Glomerular endothelial cell (primary cell): ENCODE results near the gene NUDT13. TPM values are rescaled to one million over a fixed set of nuclear protein-coding genes. Genes with fewer than 3 reads are reported as not detected.
"Not testable (repeated sequence)": the region's sequence is repeated elsewhere in the genome, so short reads cannot be mapped to it uniquely, and the experiment has no call there.

Experiments
- DNase-seq: peaks from one replicate; pipeline ENCODE4 v3.0.0-alpha.2; 2011; ENCODE audit warnings: low read depth, low spot score; ENCODE audit errors: extremely low read depth
- total RNA-seq: library from RNA; depleted of rRNA; stranded (reverse); fragments of >200 nt; gene quantifications from 2 replicates; pipeline ENCODE4 v1.2.3, GENCODE V29; 2015

The NUDT13 gene
- total RNA-seq, 1 donor from 2014 or later, result 0.99 TPM

DNA sequence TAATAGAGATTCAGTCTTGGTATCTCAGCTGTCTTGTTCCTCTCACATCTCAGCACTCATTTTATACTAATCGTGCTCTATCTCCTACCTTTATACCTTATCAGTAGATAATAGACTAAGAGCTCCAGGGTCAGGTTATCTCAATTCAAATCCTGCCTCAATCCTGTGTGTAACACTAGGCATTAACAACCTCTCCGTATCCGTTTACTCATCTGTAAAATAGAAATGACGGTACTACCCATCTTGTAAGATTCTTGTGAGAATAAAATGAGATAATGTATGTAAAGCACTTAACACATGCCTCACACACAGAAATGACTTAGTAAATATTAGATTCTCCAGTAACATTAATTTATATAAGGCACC, 13.0 kb upstream of the NUDT13 start:
- DNase-seq, result no peak

DNA sequence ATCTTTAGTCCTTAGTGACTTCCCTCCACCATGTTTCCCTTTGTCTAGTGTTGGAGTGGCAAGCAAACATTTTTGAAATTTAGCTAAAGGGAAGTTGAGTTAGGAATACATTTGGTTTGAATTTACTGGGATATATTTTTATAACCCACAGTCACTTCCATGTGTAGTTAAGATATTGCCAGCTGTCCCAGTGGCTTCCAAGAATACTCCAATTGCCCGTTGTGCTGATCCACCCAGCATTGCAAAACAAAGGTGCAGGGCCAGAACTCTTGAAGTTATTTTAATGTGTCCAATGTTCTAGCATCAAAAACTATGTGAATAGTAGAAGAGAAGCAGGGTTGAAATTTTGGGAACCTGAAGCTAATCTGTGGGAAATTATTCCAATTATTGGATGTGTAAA, 11.1 kb upstream of the NUDT13 start:
- DNase-seq, result no peak

DNA sequence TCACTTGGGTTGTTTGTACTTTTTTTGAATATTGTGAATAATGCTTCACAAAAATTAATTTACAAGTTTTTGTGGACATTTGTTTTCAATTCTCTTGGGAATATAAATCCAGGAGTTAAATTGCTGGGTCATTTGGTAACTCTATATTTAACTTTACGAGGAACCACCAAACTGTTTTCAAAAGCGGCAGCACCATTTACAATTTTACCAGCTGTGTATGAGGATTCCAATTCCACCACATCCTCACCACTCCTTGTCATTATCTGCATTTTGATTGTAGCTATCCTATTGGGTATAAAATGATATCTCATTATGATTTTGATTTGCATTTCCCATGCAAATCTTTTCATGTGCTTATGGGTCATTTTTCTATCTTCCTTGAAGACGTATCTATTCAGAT, 4.0 kb upstream of the NUDT13 start:
- no peak for DNase-seq

DNA sequence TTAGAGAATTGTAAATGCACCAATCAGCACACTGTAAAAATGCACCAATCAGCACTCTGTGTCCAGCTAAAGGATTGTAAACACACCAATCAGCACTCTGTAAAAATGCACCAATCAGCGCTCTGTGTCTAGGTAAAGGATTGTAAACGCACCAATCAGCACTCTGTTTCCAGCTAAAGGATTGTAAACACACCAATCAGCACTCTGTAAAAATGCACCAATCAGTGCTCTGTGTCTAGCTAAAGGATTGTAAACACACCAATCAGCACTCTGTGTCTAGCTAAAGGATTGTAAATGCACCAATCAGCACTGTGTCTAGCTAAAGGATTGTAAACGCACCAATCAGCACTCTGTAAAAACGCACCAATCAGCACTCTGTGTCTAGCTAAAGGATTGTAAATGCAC, 1.0 kb upstream of the NUDT13 start:
- DNase-seq, result not testable (repeated sequence)

DNA sequence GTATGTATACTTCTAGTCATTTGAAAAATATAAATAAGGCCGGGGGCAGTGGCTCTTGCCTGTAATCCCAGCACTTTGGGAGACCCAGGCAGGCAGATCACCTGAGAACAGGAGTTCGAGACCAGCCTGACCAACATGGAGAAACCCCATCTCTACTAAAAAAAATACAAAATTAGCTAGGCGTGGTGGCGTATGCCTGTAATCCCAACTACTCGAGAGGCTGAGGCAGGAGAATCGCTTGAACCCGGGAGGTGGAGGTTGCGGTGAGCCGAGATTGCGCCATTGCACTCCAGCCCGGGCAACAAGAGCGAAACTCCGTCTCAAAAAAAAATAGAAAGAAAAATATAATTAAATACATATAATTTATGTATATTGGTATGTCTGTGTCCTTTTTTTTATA, 1.8 kb downstream of the NUDT13 start:
- not testable (repeated sequence) for DNase-seq

DNA sequence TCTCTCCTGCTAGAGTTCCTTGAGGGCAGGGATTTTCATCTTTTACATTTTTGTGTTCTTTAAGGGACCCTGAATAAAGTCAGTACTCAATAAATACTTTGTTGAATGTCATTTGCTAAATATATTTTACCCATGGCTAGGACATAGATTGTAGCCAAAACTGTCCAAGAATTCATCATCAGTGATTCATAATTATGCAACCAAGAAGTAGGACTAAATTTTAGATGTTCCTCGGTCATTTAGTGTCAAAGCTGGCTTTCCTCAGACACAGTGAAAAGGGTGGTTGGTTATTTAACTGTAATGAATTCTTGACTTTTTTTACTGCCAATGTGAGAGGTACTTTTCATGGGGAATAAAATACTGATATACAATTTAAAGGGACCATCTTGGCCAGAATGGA, 3.3 kb downstream of the NUDT13 start:
- no peak for DNase-seq

DNA sequence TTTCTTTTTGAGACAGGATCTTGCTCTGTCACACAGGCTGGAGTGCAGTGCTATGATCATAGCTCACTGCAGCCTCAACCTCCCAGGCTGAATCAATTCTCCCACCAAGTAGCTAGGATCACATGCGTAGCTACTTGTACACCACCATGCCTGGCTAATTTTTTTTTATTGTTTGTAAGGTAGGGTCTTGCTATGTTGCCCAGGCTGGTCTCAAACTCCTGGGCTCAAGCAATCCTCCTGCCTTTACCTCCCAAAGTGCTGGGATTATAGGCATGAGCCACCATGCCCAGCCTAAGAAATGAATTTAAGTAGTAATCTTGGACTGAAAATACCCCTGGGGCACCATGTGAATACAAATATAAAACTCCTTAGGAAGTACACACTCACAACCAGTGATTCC, 5.8 kb downstream of the NUDT13 start:
- DNase-seq, result no peak

DNA sequence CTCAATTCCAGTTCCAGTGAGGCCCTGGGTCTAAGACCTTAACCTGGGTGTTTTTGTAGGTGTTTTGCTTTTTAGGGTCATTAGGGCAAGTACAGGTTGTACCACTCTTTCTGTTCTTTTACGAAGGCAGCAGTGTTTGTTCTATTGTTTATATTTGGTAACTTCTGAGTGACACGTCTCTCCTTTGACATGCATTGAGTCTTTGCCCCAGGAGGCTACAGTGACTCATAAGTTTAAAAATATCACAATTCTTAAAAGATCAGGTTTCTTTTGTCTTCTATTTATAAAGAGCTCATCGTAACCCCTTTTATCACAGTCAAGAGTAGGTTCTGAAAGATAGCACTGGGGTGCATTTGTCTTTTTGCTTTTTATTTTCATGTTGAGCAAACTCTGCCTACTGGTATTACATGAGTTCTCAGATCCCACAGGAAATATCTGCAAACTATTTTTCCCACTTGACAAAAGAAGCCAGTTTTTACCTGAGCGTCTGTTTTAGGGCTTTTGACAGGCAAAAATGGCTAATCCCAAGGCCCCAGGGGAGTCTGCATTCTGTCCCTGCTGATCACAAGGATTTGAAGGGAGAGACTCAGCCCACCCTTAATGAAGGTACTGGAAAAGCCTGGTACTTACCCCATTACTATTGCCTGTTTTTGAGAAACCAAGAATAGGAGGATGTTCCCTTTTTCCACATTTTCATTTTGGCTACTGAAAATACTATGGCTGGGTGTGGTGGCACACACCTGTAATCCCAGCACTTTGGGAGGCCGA, 7.9 kb downstream of the NUDT13 start:
- DNase-seq, result no peak

DNA sequence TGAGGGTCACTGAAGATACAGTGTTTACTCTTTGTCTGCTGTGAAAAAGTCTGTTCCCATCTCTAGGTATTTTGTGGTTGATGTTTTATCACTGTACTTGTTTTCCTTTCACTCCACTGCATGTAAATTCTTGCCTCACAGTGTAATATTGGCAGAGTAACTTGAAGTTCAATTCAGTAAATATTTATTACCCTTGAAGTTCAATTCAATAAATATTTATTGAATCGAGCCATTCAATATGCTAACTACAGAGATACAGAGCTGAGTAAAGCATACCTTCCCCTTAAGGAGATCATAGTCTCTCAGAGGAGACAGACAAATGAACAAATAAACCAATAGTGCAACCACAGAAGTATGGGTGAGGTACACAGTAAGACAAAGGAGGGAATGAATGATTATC, 9.2 kb downstream of the NUDT13 start:
- no peak for DNase-seq

DNA sequence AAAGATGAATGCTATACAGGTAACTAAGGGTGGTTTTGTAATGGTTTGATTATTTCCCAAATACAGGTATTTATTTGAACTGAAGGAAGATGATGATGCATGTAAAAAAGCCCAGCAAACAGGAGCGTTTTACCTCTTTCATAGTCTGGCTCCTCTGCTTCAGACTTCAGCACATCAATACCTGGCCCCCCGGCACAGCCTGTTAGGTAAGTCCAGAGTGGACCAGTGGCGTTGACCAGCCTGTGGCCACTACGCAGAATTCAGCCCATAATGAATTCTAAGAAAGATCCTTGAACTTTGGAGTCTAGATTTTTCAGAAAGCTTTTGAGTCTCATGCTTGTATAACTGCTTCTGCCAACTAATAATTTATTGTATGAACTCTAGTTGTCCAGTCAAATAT, 9.7 kb downstream of the NUDT13 start:
- no peak for DNase-seq

DNA sequence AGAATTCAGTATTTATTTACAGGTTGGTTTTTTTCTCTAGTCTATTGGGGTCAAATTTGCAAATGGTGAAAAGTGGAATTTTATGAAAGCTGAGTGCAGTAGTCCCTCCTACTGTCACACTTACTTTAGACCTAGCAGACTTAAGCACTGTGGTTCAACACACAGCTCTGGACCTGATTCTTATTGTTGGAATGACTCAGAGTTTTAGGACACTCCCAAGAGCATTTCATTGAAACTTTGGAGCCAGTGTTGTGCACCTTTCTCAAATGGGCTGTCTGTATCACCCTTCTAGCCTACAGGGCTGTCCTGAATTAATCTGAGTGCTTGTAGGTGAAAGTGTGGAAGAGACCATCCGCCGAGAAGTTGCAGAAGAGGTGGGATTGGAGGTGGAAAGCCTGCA, 16.1 kb downstream of the NUDT13 start:
- DNase-seq, result no peak

DNA sequence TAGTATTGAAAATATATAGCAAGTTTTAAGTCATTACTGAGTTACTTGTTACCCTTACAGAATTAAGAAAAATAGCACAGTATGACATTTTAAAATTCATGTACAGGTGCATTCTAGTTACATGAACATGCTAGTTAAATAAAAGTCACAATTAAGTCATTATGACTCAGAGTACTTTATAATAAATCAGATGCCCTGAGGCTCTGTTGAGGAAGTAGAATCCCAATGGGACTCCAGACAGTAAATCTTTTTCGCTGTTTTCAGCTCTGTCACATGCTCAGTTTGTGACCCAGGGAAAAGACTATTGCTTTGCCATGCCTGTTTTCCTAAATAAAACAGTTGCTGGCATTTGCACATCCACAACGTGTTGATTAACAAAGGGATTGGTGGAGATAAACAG, 21.0 kb downstream of the NUDT13 start:
- DNase-seq, result no peak

DNA sequence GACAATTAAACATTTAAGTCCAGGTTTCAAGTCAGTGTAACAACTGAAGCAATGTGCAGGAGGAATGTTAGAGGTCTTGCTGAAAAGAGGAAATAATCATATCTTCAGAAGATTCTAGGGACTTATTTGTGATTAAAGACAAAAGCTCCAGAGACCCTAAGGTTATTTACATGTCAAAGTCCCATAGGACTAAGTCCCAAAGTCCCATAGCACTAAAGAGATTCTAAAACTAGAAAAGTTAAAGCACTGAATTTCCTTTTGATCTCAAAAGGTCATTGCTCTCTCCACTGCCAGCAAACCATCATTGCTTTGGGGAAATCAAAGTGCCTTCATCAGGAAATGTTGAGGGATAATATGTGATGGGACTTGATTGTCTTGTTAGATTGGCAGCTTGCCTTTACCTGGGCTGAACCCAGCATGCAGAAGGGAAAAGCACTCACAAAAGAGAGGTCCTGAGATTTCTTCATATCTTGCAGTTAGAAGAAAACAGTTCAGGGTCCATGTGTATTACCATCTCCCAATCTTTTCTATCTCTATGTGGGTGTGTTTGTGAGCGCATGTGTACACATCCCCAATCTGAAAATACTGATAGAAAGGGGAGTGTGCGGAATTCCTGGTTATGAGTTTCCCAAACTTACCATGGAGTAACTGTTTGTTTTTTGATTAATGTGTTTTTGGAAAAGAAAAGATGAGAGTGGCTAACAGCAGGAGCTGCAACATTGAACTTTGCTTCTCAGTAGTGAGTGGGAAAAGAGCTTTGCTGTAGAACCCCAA, 21.8 kb downstream of the NUDT13 start:
- DNase-seq, result no peak

DNA sequence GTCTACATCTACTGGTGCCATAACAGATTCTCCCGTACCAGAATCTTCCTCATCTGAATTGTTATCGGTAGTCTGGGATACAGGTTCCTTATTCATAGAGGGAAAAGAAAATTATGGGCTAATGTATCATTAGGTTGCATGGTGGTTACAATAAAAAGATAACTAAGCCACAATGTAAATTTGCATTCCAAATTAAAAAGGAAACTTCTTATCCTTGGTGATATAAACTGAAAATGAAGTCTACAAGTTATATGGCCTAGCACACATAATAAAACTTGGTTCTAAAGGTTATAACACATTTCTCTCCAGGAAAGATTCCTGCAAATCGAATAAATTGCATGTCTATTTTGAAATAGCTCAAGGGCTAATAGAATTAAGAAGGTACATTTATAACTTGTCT, 24.5 kb downstream of the NUDT13 start:
- no peak for DNase-seq

DNA sequence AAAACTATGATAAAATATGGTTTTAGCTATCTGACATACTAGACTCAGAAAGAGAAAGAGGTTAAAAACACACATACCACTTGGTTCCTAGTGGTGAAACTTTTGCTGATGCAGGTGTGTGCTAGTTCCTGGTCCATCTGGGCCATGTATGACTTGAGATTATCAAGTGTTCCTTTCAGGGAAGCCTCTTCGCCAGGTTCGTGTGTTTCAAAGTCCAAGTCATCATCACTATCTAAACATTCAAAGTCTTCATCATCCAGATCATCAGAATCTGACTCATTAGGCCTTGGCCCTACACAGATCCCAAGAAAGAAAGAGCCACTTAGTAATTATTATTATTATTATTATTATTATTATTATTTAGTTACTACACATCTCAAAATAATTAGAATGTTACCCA, 26.4 kb downstream of the NUDT13 start:
- DNase-seq, result no peak

DNA sequence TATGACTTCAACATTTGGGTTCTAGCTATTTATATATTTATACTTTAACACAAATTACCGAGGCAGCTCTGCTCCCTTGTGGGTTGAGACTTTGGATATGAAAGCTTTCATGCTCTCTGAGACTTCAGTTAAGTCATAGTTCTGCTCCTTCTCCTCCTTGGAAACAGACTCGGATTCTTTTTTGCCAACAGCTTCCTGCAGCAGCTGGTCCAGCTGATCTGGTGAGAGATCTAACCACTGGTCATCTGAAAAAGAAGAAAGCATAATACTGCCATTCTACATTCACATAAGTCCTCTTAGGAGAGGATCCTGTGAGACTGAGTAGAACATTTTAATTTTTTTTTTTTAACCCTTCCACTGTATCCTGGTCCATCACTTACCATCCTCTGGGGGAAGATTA, 29.0 kb downstream of the NUDT13 start:
- DNase-seq, result no peak

DNA sequence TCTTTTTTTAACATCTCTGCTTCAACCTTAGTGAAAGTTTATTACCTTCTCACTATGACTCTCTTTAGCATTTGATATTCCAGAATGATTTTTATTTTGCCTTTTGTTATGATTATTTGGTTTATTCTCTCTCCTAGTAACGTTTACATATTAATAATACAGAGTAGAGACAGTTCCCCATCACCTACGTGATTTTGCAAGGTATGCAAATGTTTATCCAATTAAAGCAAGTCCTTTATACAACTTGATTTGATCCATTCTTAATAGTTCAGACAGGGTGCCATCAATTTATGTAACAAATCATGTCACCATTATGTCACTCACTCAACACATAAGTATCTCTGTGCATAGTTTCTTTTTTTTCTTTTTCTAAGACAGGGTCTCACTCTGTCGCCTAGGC, 31.3 kb downstream of the NUDT13 start:
- no peak for DNase-seq

DNA sequence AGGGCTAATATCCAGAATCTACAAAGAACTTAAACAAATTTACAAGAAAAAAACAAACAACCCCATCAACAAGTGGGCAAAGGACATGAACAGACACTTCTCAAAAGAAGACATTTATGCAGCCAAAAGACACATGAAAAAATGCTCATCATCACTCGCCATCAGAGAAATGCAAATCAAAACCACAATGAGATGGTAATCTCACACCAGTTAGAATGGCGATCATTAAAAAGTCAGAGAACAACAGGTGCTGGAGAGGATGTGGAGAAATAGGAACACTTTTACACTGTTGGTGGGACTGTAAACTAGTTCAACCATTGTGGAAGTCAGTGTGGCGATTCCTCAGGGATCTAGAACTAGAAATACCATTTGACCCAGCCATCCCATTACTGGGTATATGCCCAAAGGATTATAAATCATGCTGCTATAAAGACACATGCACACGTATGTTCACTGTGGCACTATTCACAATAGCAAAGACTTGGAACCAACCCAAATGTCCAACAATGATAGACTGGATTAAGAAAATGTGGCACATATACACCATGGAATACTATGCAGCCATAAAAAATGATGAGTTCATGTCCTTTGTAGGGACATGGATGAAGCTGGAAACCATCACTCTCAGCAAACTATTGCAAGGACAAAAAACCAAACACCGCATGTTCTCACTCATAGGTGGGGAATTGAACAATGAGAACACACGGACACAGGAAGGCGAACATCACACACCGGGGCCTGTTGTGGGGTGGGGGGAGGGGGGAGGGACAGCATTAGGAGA, 40.6 kb downstream of the NUDT13 start:
- not testable (repeated sequence) for DNase-seq

DNA sequence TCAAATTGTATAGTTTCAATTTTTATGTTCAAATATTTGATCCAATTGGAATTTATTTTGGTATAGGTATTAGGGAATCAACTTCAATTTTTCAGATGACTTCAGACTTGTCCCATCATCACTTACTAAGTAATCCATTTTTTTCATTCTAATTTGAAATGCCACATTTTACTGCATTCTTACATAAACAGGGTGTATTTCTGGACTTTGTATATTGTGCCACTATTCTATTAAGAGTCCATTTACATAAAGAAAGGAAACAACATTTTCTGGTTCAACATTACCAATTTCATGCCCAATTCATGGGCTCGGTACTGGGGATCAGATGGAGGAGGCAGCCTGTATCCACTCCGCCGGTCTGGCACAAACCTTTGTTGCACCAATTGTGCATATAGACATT, 41.8 kb downstream of the NUDT13 start:
- DNase-seq, result no peak

DNA sequence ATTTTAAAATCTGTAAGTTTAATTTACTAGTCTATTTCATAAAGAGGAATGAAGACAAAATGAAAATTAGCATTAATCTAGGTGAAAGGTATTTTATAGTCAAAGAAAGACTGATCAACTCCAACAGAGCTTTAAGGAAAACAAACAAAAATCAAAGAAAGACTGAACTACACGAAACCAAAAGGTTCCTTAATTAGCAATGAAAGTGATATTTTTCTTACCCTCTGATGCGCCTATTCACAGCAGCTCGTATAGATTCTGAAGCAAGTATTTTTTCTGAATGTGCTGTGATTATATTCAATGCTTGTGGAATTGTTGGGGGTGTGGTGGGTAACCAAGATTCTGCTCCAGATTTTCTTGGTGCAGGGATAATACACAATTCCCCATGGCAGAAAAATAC, 45.8 kb downstream of the NUDT13 start:
- DNase-seq, result no peak

DNA sequence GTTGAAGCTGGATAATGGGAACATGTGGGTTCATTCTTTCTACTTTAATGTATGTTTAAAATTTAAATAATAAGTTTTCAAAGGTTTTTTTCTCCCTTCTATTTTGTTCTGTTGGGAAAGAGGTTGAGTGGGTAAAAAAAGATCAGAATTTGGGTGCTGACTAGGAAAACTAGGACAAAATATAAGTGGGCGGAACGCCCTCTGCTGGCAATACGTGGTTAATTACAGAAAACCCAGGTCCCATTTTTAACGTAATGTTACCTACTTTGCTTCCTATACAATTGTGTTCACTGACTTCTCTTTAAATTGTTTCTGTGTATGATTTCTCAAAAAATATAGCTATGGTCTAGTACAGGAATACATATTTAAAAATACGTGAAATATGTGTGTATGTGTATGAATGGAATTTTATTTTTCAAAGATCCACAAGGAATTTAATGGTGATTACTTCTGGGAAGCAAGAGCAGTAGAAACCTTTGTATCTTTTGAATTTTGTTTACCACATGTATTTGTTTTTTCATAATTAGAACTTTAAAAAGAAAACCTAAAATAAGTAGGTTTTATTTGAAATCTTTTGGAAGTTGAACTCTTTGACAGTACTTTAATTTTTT, 48.9 kb downstream of the NUDT13 start:
- DNase-seq, result no peak
